ENCODE data around the gene ZWINT. TPM values are rescaled to one million over a fixed set of nuclear protein-coding genes. Genes with fewer than 3 reads are reported as not detected.

ZWINT gene
- total RNA-seq, 1 donor from 2014 or later, result 12.8 TPM

GRCh38 chr10:56316603-56317002, 44.5 kb downstream of the ZWINT start:
- DNase-seq (ENCODE audit: low read depth) (no peak), FAIRE-seq (no peak)
- TF ChIP-seq CTCF (IDR thresholded peaks at IDR 0.05; ENCODE audit: insufficient read depth, low read depth, low read length) (no peak), EZH2 (IDR thresholded peaks at IDR 0.05; ENCODE audit: insufficient read depth, low read length) (no peak)
- Histone ChIP-seq H3K9me3 (ENCODE audit: insufficient read depth, low read depth, low read length) (no peaks in the 10 kb centered on the region), H3K4me3 (ENCODE audit: insufficient read depth, low read depth, low read length) (no peak overlapping the region), H3K4me2 (ENCODE audit: low read length) (no peak overlapping the region), H3K27ac (ENCODE audit: low read depth, low read length) (no peak overlapping the region), H3K9ac (ENCODE audit: low read length) (no peak overlapping the region), H3K4me1 (ENCODE audit: insufficient read depth, low read length) (no peaks in the 10 kb centered on the region), H2AFZ (ENCODE audit: low read depth, low read length) (no peak overlapping the region), H3K36me3 (ENCODE audit: insufficient read depth, low read length) (no peaks in the 10 kb centered on the region), H3K27me3 (ENCODE audit: insufficient read depth, low read length) (no peaks in the 10 kb centered on the region), H4K20me1 (ENCODE audit: insufficient read depth, low read length) (no peaks in the 10 kb centered on the region), H3K79me2 (ENCODE audit: insufficient read depth, low read length) (no peaks in the 10 kb centered on the region)
- peaks cover 2% of the 10 kb centered on the region for H3K9me3 Mint-ChIP-seq (ENCODE audit: unreplicated experiment)
- no peaks in the 10 kb centered on the region for H3K27me3 Mint-ChIP-seq (ENCODE audit: low read depth, unreplicated experiment)
- no peaks in the 10 kb centered on the region for H3K36me3 Mint-ChIP-seq (ENCODE audit: low read depth, unreplicated experiment)
- H3K4me1 Mint-ChIP-seq (ENCODE audit: low read depth, unreplicated experiment), result peaks cover 7% of the 10 kb centered on the region
- H3K27ac Mint-ChIP-seq (ENCODE audit: unreplicated experiment), result no peak overlapping the region
- H3K4me3 Mint-ChIP-seq (ENCODE audit: unreplicated experiment), result no peak overlapping the region

Data from astrocyte (in vitro differentiated cells and primary cell).